IMR-90 (cell line): ENCODE data around the gene DDX59. TPM values are rescaled to one million over a fixed set of nuclear protein-coding genes. Genes with fewer than 3 reads are reported as not detected.

Experiments
- ATAC-seq: fragments of 200-7000 bp; cut with Tn5 transposase; 2 replicates; pipeline ENCODE4 v1.9.1; 2020; ENCODE audit warnings: low read depth, mild to moderate bottlenecking, moderate library complexity
- BruUV-seq: library from RNA; stranded (reverse); fragments of 400-500 nt; replicated peaks from 2 replicates; lab custom pipeline; 2021; lab: Mats Ljungman, UMichigan
- CTCF ChIA-PET: fragments of 300-600 bp; formaldehyde crosslinking; extraction: SDS; loops from one replicate; lab custom pipeline; 2021; ENCODE audit warnings: antibody characterized with exemption; lab: Yijun Ruan, JAX
- POLR2A ChIA-PET: fragments of 300-600 bp; sonication (Branson Sonifier 250); formaldehyde crosslinking; loops from one replicate; lab custom pipeline; 2022; ENCODE audit warnings: antibody characterized with exemption; ENCODE audit not compliant: unreplicated experiment; lab: Charles Lee
- DNase-seq: peaks from one replicate; pipeline ENCODE4 v3.0.0; 2013
- H2AFZ ChIP-seq: replicated peaks from 2 replicates; pipeline ENCODE3; 2013; ENCODE audit warnings: low read length, mild to moderate bottlenecking; ENCODE audit not compliant: poor library complexity
- H2AK5ac ChIP-seq: 2 replicates; pipeline ENCODE4 v1.6.1; 2013; ENCODE audit warnings: low read depth, low read length, inconsistent platforms
- H2AK9ac ChIP-seq: replicated peaks from 2 replicates; pipeline ENCODE3; 2013; ENCODE audit warnings: mild to moderate bottlenecking, low read depth, low read length, moderate library complexity; ENCODE audit not compliant: poor library complexity
- H2BK120ac ChIP-seq: 2 replicates; pipeline ENCODE4 v1.6.1; 2013; ENCODE audit warnings: low read depth, low read length, inconsistent platforms
- H2BK15ac ChIP-seq: 3 replicates; pipeline ENCODE4 v1.6.1; 2013; ENCODE audit warnings: low read depth, low read length, inconsistent platforms
- H2BK20ac ChIP-seq: 2 replicates; pipeline ENCODE4 v1.6.1; 2013; ENCODE audit warnings: low read depth, mild to moderate bottlenecking, inconsistent platforms, low read length, moderate library complexity
- H2BK5ac ChIP-seq: 2 replicates; pipeline ENCODE4 v1.6.1; 2013; ENCODE audit warnings: mild to moderate bottlenecking, low read depth, low read length, inconsistent platforms; ENCODE audit not compliant: poor library complexity, severe bottlenecking
- H3K14ac ChIP-seq: replicated peaks from 2 replicates; pipeline ENCODE4 v1.6.1; 2013; ENCODE audit warnings: low read depth, low read length, inconsistent platforms
- H3K18ac ChIP-seq: 2 replicates; pipeline ENCODE4 v1.6.1; 2013; ENCODE audit warnings: low read depth, low read length, control low read depth
- H3K23ac ChIP-seq: 2 replicates; pipeline ENCODE4 v1.6.1; 2013; ENCODE audit warnings: low read depth, low read length, inconsistent platforms
- H3K27ac ChIP-seq: 2 replicates; pipeline ENCODE4 v1.5.1; 2013; ENCODE audit warnings: mild to moderate bottlenecking, control low read depth, low read length; ENCODE audit not compliant: insufficient read depth
- H3K27me3 ChIP-seq: 2 replicates; pipeline ENCODE4 v1.6.1; 2013; ENCODE audit warnings: low read length; ENCODE audit not compliant: control insufficient read depth, insufficient read depth
- H3K36me3 ChIP-seq: 2 replicates; pipeline ENCODE4 v1.6.1; 2013; ENCODE audit warnings: low read length, mixed read lengths; ENCODE audit not compliant: control insufficient read depth, insufficient read depth
- H3K4ac ChIP-seq: 2 replicates; pipeline ENCODE4 v1.6.1; 2013; ENCODE audit warnings: low read depth, low read length, inconsistent platforms
- H3K4me1 ChIP-seq: 2 replicates; pipeline ENCODE4 v1.6.1; 2013; ENCODE audit warnings: low read length, mixed read lengths; ENCODE audit not compliant: control insufficient read depth, insufficient read depth
- H3K4me2 ChIP-seq: 2 replicates; pipeline ENCODE4 v1.6.1; 2013; ENCODE audit warnings: low read depth, mild to moderate bottlenecking, control low read depth, low read length, moderate library complexity
- H3K4me3 ChIP-seq: 2 replicates; pipeline ENCODE4 v1.5.1; 2013; ENCODE audit warnings: low read depth, mild to moderate bottlenecking, control low read depth, low read length, moderate library complexity; ENCODE audit not compliant: insufficient read depth
- H3K56ac ChIP-seq: 2 replicates; pipeline ENCODE4 v1.6.1; 2013; ENCODE audit warnings: low read length, inconsistent platforms; ENCODE audit not compliant: insufficient read depth; ENCODE audit errors: extremely low read depth
- H3K79me1 ChIP-seq, 2 experiments: 2 replicates each; pipeline ENCODE4 v1.6.1; 2013; ENCODE audit warnings: low read length in 2 of 2, inconsistent platforms in 1 of 2, low read depth in 1 of 2
- H3K9ac ChIP-seq: 2 replicates; pipeline ENCODE4 v1.6.1; 2013; ENCODE audit warnings: low read depth, low read length, control low read depth
- H3K9me1 ChIP-seq: 2 replicates; pipeline ENCODE4 v1.6.1; 2013; ENCODE audit warnings: low read length, inconsistent platforms; ENCODE audit not compliant: insufficient read depth
- H3K9me3 ChIP-seq: 2 replicates; pipeline ENCODE4 v1.6.1; 2013; ENCODE audit warnings: low read length; ENCODE audit not compliant: control insufficient read depth, insufficient read depth
- H4K20me1 ChIP-seq: 2 replicates; pipeline ENCODE4 v1.6.1; 2013; ENCODE audit warnings: low read length, inconsistent platforms; ENCODE audit not compliant: insufficient read depth
- H4K5ac ChIP-seq: 2 replicates; pipeline ENCODE4 v1.6.1; 2013; ENCODE audit warnings: mild to moderate bottlenecking, low read depth, low read length, control low read depth
- H4K8ac ChIP-seq, 2 experiments: 2 replicates each; pipeline ENCODE4 v1.6.1; 2013; ENCODE audit warnings: low read depth in 2 of 2, low read length in 2 of 2, control low read depth in 1 of 2, inconsistent platforms in 1 of 2
- H4K91ac ChIP-seq: 2 replicates; pipeline ENCODE4 v1.6.1; 2013; ENCODE audit warnings: low read depth, low read length, inconsistent platforms; ENCODE audit not compliant: insufficient read depth
- CEBPB ChIP-seq: IDR thresholded peaks from 2 replicates; pipeline ENCODE4 v1.6.1; 2012; ENCODE audit warnings: low read depth, low read length, improper control_type of control experiment
- ELK1 ChIP-seq: fragments of 150-350 bp; IDR thresholded peaks from 2 replicates; pipeline ENCODE4 v1.6.1; 2016; ENCODE audit warnings: low read depth, mild to moderate bottlenecking, low read length, moderate library complexity, borderline replicate concordance
- NFE2L2 ChIP-seq: fragments of 150-350 bp; IDR thresholded peaks from 2 replicates; pipeline ENCODE4 v1.6.1; 2016; ENCODE audit warnings: low read depth, mild to moderate bottlenecking, low read length
- RFX5 ChIP-seq: IDR thresholded peaks from 2 replicates; pipeline ENCODE4 v1.8.0; 2012; ENCODE audit warnings: low read depth, mild to moderate bottlenecking, low read length, moderate library complexity
- USF2 ChIP-seq: fragments of 150-350 bp; IDR thresholded peaks from 2 replicates; pipeline ENCODE4 v1.6.1; 2017; ENCODE audit warnings: mild to moderate bottlenecking, antibody characterized with exemption, low read length, low read depth
- WGBS, 2 experiments: methylation state at CpG; one replicate each; pipeline versions ENCODE4 v1.1.5 to v1.1.7; 2013; ENCODE audit warnings: missing lambda C conversion rate in 2 of 2; ENCODE audit not compliant: insufficient read length in 1 of 2; ENCODE audit errors: extremely low coverage in 2 of 2; 5-methylcytosine and 5-hydroxymethylcytosine counted together
- dilution Hi-C: fragments of 300-500 bp; cut with HindIII; formaldehyde crosslinking; loops from one replicate; pipeline ENCODE4 v1.14.3; 2018; ENCODE audit warnings: low sequenced_read_pairs; ENCODE audit not compliant: unreplicated experiment
- in situ Hi-C: fragments of 300-500 bp; cut with MboI; formaldehyde crosslinking; loops from 3 replicates; pipeline ENCODE4 v1.14.3; 2019; ENCODE audit warnings: low sequenced_read_pairs, inconsistent platforms, mixed read lengths
- intact Hi-C: fragments of 100-400 bp; cut with micrococcal nuclease; formaldehyde crosslinking; loops from 2 replicates; pipeline ENCODE4 v1.10.0; 2022
- polyA plus RNA-seq, 3 experiments: library from polyadenylated mRNA; depleted of rRNA; stranded (reverse); fragments of >200 nt; gene quantifications; 2 replicates each; pipeline ENCODE4 v1.2.3, GENCODE V29; 2012; ENCODE audit warnings: low replicate concordance in 1 of 3
- total RNA-seq: library from RNA; depleted of rRNA; stranded (reverse); fragments of >200 nt; gene quantifications from 2 replicates; pipeline ENCODE4 v1.2.3, GENCODE V29; 2012

DDX59 gene
- total and polyA plus RNA-seq, 2 of the 4 experiments (the other 2 are of a cell fraction) = 8.6 to 9.1 TPM

- Histone ChIP-seq H3K9me1 (no peaks in the 10 kb centered on the region), H3K4me3 (no peak overlapping the region), H3K9me3 (no peaks in the 10 kb centered on the region), H3K56ac (no peak overlapping the region), H4K91ac (no peak overlapping the region), H3K23ac (no peak overlapping the region), H4K5ac (no peak overlapping the region), H2AK5ac (no peak overlapping the region), H3K27me3 (no peaks in the 10 kb centered on the region; the same call in 1 of the 2 replicates), H3K4ac (no peak overlapping the region), H2AK9ac (no peak overlapping the region), H2AFZ (no peak overlapping the region), H3K27ac (no peak overlapping the region), H2BK15ac (no peak overlapping the region), H4K20me1 (no peaks in the 10 kb centered on the region), H4K8ac (no peak overlapping the region), H3K4me2 (no peak overlapping the region), H2BK120ac (no peak overlapping the region), H2BK5ac (no peak overlapping the region), H3K4me1 (no peaks in the 10 kb centered on the region; the same call in 1 of the 2 replicates), H3K79me1 (peaks cover 1 to 2% of the 10 kb centered on the region in 2 experiments; a peak in 3 of 4 replicates), H3K18ac (no peak overlapping the region), H3K9ac (no peak overlapping the region), H3K36me3 (no peaks in the 10 kb centered on the region), H2BK20ac (no peak overlapping the region), H3K14ac (no peak overlapping the region)
- POLR2A ChIA-PET = no interaction called here
- intact Hi-C loops (loop anchor here (10.0 kb wide), 1 partner anchor 350 kb away; no protein-coding TSS in a partner anchor), in situ Hi-C loops (loop anchor here (5.0 to 10.0 kb wide), 2 partner anchors 177 to 420 kb away; no protein-coding TSS in a partner anchor), dilution Hi-C loops (no loop called here)
- DNase-seq (no peak), ATAC-seq (no peak)
- no TSS peak for BruUV-seq
- TF ChIP-seq NFE2L2 (no peak), ELK1 (no peak), RFX5 (no peak), CEBPB (no peak), USF2 (no peak)
- WGBS, 2 experiments = no CpG with 5 or more reads among the region's 2 CpGs
- CTCF ChIA-PET = interaction anchor here (0.6 kb wide), 1 partner anchor 168 kb away, joined by 4 read pairs; no protein-coding TSS in a partner anchor
Measured at GRCh38 chr1:200624679-200625335, 44.9 kb downstream of the DDX59 start.
